GM23248 (cell line): ENCODE results near the gene ZBTB17.

Experiments
- EZH2 ChIP-seq: fragments of 200-600 bp; sonication (generic); IDR thresholded peaks from 2 replicates; pipeline ENCODE4 v1.6.1; 2018; ENCODE audit warnings: antibody characterized with exemption, mild to moderate bottlenecking; ENCODE audit not compliant: insufficient read depth, poor library complexity, severe bottlenecking
- EZH2phosphoT487 ChIP-seq: fragments of 200-600 bp; sonication (generic); IDR thresholded peaks from 2 replicates; pipeline ENCODE4 v1.6.1; 2018; ENCODE audit warnings: antibody characterized with exemption, moderate library complexity, mild to moderate bottlenecking, low read depth; ENCODE audit not compliant: insufficient read depth

GRCh38 chr1:15945832-15946448 lies 30.0 kb downstream of the ZBTB17 start:
- no peak for TF ChIP-seq EZH2phosphoT487
- TF ChIP-seq EZH2 = no peak
